T-cell (primary cell): ENCODE measurements around the gene ATRNL1. TPM values are rescaled to one million over a fixed set of nuclear protein-coding genes. Genes with fewer than 3 reads are reported as not detected.

ENCODE experiments used
- ATAC-seq, 4 experiments: fragments of 200-7000 bp in 3 of 4; fragments of 150-1000 bp in 1 of 4; cut with Tn5 transposase; replicated peaks in 1 of 4; 1 replicate in 3 of 4; 2 replicates in 1 of 4; pipeline ENCODE4 v1.10.0; 2021; ENCODE audit warnings: moderate library complexity in 3 of 4, mild to moderate bottlenecking in 2 of 4, moderate number of reproducible peaks in 1 of 4
- CTCF ChIA-PET, 2 donors: fragments of 300-600 bp; sonication (Branson Sonifier 250); formaldehyde crosslinking; loops; one replicate each; lab custom pipeline; 2022; ENCODE audit warnings: antibody characterized with exemption in 2 of 2; lab: Charles Lee
- POLR2A ChIA-PET, 2 donors: fragments of 300-600 bp; sonication (Branson Sonifier 250); formaldehyde crosslinking; loops; one replicate each; lab custom pipeline; 2022; ENCODE audit warnings: antibody characterized with exemption in 2 of 2; lab: Charles Lee
- DNase-seq, 35 experiments: peaks; one replicate each; pipeline versions ENCODE4 v3.0.0 to v3.0.0-alpha.2; 2013 to 2023
- H3K27ac ChIP-seq: one replicate; pipeline ENCODE4 v1.5.1; 2013; ENCODE audit warnings: low read length
- H3K27me3 ChIP-seq, 2 experiments: replicated peaks in 1 of 2; 1 replicate in 1 of 2; 2 replicates in 1 of 2; pipeline versions ENCODE4 v1.6.1 to v1.7.0; 2013; ENCODE audit warnings: low read length in 1 of 2, mixed read lengths in 1 of 2; ENCODE audit not compliant: control insufficient read depth in 2 of 2, insufficient read depth in 2 of 2; ENCODE audit errors: extremely low read depth in 1 of 2
- H3K36me3 ChIP-seq, 2 donors: 1 replicate in 1 of 2; 2 replicates in 1 of 2; pipeline versions ENCODE4 v1.6.1 to v1.7.0; 2013; ENCODE audit warnings: low read length in 1 of 2; ENCODE audit not compliant: control insufficient read depth in 2 of 2, insufficient read depth in 1 of 2; ENCODE audit errors: extremely low read depth in 1 of 2
- H3K4me1 ChIP-seq, 2 experiments: 1 replicate in 1 of 2; 2 replicates in 1 of 2; pipeline versions ENCODE4 v1.6.1 to v1.7.0; 2013; ENCODE audit warnings: low read length in 2 of 2, mixed read lengths in 1 of 2; ENCODE audit not compliant: insufficient read depth in 2 of 2, control insufficient read depth in 1 of 2; ENCODE audit errors: extremely low read depth in 1 of 2
- H3K4me3 ChIP-seq, 2 donors: 1 replicate in 1 of 2; 2 replicates in 1 of 2; pipeline versions ENCODE4 v1.5.1 to v1.7.0; 2013; ENCODE audit warnings: mild to moderate bottlenecking in 2 of 2, low read length in 1 of 2, moderate library complexity in 1 of 2; ENCODE audit not compliant: control insufficient read depth in 1 of 2; ENCODE audit errors: extremely low read depth in 1 of 2
- H3K9me3 ChIP-seq: 2 replicates; pipeline ENCODE4 v1.7.0; 2013
- H3K27ac Mint-ChIP-seq, 2 donors: one replicate each; pipeline ENCODE4 v1.8.0; 2020 to 2021; ENCODE audit warnings: mild to moderate bottlenecking in 2 of 2, mixed read lengths in 2 of 2
- H3K27me3 Mint-ChIP-seq, 2 donors: one replicate each; pipeline ENCODE4 v1.8.0; 2021 to 2022; ENCODE audit warnings: mixed read lengths in 2 of 2
- H3K36me3 Mint-ChIP-seq: one replicate; pipeline ENCODE4 v1.8.0; 2021; ENCODE audit warnings: mixed read lengths
- H3K4me1 Mint-ChIP-seq, 3 donors: one replicate each; pipeline ENCODE4 v1.8.0; 2020 to 2022; ENCODE audit warnings: mixed read lengths in 3 of 3, mild to moderate bottlenecking in 1 of 3
- H3K4me3 Mint-ChIP-seq, 3 donors: one replicate each; pipeline ENCODE4 v1.8.0; 2020 to 2022; ENCODE audit warnings: mild to moderate bottlenecking in 3 of 3, mixed read lengths in 3 of 3, moderate library complexity in 3 of 3
- H3K9me3 Mint-ChIP-seq, 3 donors: one replicate each; pipeline ENCODE4 v1.8.0; 2020 to 2022; ENCODE audit warnings: mixed read lengths in 3 of 3
- WGBS: methylation state at CpG from one replicate; pipeline ENCODE4 v1.1.5; 2013; ENCODE audit warnings: missing lambda C conversion rate; ENCODE audit not compliant: insufficient coverage; 5-methylcytosine and 5-hydroxymethylcytosine counted together
- total RNA-seq, 35 experiments: library from RNA in 6 of 35; stranded (reverse) in 6 of 35; fragments of 120-200 nt in 1 of 35; gene quantifications; one replicate each; pipeline versions ENCODE4 v1.2.1 to v1.2.4 and lab custom pipeline; 2013 to 2026

Gene ATRNL1
- total RNA-seq, 5 donors from 2014 or later (not counting 1 experiment from before 2014, with no cell fraction given), result 0.18 to 0.35 (median 0.20) TPM; not detected in 2

DNA sequence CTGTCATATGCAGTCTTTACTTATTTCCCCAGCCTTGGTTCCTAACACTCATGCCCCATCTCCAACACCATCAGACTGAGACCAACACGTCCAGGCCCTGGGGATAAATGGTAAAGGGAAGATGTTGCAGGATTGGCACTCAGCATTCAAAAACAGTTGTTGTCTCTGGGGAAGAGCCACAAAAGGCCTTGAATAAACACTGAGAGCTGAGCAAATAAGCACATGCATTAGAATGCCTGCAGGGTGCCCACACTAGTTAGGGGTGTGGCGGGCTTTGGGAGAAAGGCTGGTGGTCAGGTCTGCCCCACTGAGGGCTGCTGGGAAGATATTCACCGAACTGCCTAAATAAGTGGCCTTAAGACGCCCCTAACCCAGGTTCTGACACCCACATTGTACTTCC lies 788.9 kb downstream of the ATRNL1 start:
- DNase-seq, result no peak

GRCh38 chr10:115883372-115883771 lies 790.2 kb downstream of the ATRNL1 start:
- Histone ChIP-seq H3K27me3 (no peaks in the 10 kb centered on the region), H3K4me1 (no peaks in the 10 kb centered on the region), H3K36me3 (no peaks in the 10 kb centered on the region), H3K9me3 (no peaks in the 10 kb centered on the region), H3K4me3 (no peak overlapping the region), H3K27ac (no peak overlapping the region)
- no peaks in the 10 kb centered on the region for H3K36me3 Mint-ChIP-seq
- no CpG with 5 or more reads among the region's 1 CpG for WGBS
- no peaks in the 10 kb centered on the region for H3K4me1 Mint-ChIP-seq
- no peak overlapping the region for H3K4me3 Mint-ChIP-seq
- POLR2A ChIA-PET, result no interaction called here
- DNase-seq, result no peak
- no peak for ATAC-seq
- H3K27ac Mint-ChIP-seq, result no peak overlapping the region
- peaks cover 2 to 38% (median 21%) of the 10 kb centered on the region in 3 donors for H3K9me3 Mint-ChIP-seq
- CTCF ChIA-PET, result no interaction called here
- H3K27me3 Mint-ChIP-seq, result no peaks in the 10 kb centered on the region

More for the DNA sequence above, 788.9 kb downstream of the ATRNL1 start:
- H3K36me3 Mint-ChIP-seq, result no peaks in the 10 kb centered on the region
- ChIA-PET CTCF (no interaction called here), POLR2A (no interaction called here)
- H3K4me3 Mint-ChIP-seq, result no peak overlapping the region
- H3K27ac Mint-ChIP-seq, result no peak overlapping the region
- Histone ChIP-seq H3K4me1 (no peaks in the 10 kb centered on the region), H3K9me3 (no peaks in the 10 kb centered on the region), H3K27me3 (no peaks in the 10 kb centered on the region), H3K27ac (no peak overlapping the region), H3K36me3 (no peaks in the 10 kb centered on the region), H3K4me3 (no peak overlapping the region)
- peaks cover 2 to 31% (median 12%) of the 10 kb centered on the region in 3 donors for H3K9me3 Mint-ChIP-seq
- no peak for ATAC-seq
- 68% methylated on average over 2 of the region's 4 CpGs for WGBS
- H3K4me1 Mint-ChIP-seq, result no peaks in the 10 kb centered on the region
- H3K27me3 Mint-ChIP-seq, result no peaks in the 10 kb centered on the region

DNA sequence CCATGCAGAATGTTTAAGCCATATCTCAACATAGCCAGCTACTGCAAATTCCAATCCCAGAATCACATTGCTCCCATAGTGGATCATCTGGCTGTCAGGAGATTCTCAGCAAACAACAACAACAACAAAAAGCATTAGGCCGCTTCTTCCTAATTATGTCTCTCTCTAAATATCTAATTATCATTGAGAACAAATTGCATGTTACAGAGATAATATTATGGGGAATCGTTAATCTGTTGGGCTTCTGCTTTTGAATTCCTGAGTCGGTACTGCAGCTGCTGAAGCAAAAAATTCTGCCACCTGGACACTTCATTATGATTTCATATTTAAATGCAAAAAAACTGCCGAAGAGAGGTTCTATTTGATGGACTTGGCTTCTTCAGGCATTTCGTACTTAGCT lies 791.2 kb downstream of the ATRNL1 start:
- Mint-ChIP-seq H3K27me3 (no peaks in the 10 kb centered on the region), H3K9me3 (peaks cover 0 to 39% (median 25%) of the 10 kb centered on the region in 3 donors), H3K4me3 (no peak overlapping the region), H3K4me1 (no peaks in the 10 kb centered on the region), H3K27ac (no peak overlapping the region), H3K36me3 (no peaks in the 10 kb centered on the region)
- DNase-seq, result no peak
- Histone ChIP-seq H3K36me3 (no peaks in the 10 kb centered on the region), H3K27ac (no peak overlapping the region), H3K9me3 (no peaks in the 10 kb centered on the region), H3K4me1 (no peaks in the 10 kb centered on the region), H3K4me3 (no peak overlapping the region), H3K27me3 (no peaks in the 10 kb centered on the region)
- ChIA-PET CTCF (no interaction called here), POLR2A (no interaction called here)
- no CpG with 5 or more reads among the region's 5 CpGs for WGBS
- ATAC-seq, result no peak

DNA sequence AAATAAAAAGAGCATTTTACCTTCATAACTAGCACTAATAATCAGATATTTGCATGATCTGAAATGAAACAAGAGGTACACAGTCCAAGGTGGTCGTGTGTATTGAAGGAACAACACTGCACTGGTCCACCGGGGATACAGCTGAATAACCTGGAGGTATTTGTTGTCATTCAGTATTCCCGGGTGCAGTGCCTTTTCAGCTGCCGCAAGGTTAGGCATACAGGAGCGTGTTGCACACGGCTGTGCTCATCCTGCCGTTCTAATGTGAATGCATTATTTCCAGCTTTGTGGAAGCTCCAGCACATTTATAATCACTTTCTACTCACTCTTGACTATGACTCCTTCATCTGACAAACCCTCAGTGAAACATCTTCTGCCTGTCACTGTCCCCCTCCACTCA lies 802.0 kb downstream of the ATRNL1 start:
- ChIA-PET POLR2A (no interaction called here), CTCF (no interaction called here)
- no peaks in the 10 kb centered on the region for H3K36me3 ChIP-seq
- H3K4me1 ChIP-seq, result no peaks in the 10 kb centered on the region
- peaks cover 0 to 8% (median 4%) of the 10 kb centered on the region in 3 donors for H3K9me3 Mint-ChIP-seq
- no peaks in the 10 kb centered on the region for H3K27me3 ChIP-seq
- H3K27ac Mint-ChIP-seq, result no peak overlapping the region
- H3K36me3 Mint-ChIP-seq, result no peaks in the 10 kb centered on the region
- H3K27ac ChIP-seq, result no peak overlapping the region
- no peaks in the 10 kb centered on the region for H3K27me3 Mint-ChIP-seq
- no peak for ATAC-seq
- H3K4me3 Mint-ChIP-seq, result no peak overlapping the region
- no peaks in the 10 kb centered on the region for H3K4me1 Mint-ChIP-seq
- DNase-seq, result no peak
- no peak overlapping the region for H3K4me3 ChIP-seq
- 79% methylated on average over 7 of the region's 7 CpGs for WGBS
- H3K9me3 ChIP-seq, result no peaks in the 10 kb centered on the region

DNA sequence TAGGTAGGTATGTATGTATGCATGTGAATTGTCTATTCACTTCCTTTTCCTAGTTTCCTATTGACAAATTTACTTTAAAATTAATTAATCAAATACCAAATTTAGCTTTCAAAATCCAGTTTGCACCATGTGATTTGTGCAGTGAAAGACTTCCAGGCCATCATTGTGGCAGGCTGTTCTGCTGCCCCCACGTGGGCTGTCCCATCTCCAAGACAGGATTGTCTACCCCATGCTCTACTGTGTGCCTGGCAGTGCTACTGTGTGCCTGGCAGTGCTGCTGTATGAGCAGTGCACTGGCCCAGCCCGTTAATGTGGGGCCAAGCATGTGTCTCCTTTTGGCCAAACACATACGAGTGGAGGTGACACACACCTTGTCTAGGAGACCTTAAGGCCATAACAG lies 805.1 kb downstream of the ATRNL1 start:
- Mint-ChIP-seq H3K4me3 (no peak overlapping the region), H3K27me3 (no peaks in the 10 kb centered on the region), H3K9me3 (peaks cover 2 to 4% (median 4%) of the 10 kb centered on the region in 3 donors), H3K4me1 (no peaks in the 10 kb centered on the region), H3K36me3 (no peaks in the 10 kb centered on the region), H3K27ac (no peak overlapping the region)
- ATAC-seq (no peak), DNase-seq (no peak)
- no peaks in the 10 kb centered on the region for H3K9me3 ChIP-seq
- H3K27ac ChIP-seq, result no peak overlapping the region
- CTCF ChIA-PET, result no interaction called here
- H3K36me3 ChIP-seq, result no peaks in the 10 kb centered on the region
- no peak overlapping the region for H3K4me3 ChIP-seq
- POLR2A ChIA-PET, result no interaction called here
- no peaks in the 10 kb centered on the region for H3K27me3 ChIP-seq
- no peaks in the 10 kb centered on the region for H3K4me1 ChIP-seq
- WGBS, result 71% methylated on average over 3 of the region's 3 CpGs

- Mint-ChIP-seq H3K27me3 (no peaks in the 10 kb centered on the region), H3K4me1 (no peaks in the 10 kb centered on the region), H3K27ac (no peak overlapping the region), H3K36me3 (no peaks in the 10 kb centered on the region), H3K9me3 (peaks cover 0 to 2% (median under 1%) of the 10 kb centered on the region in 3 donors), H3K4me3 (no peak overlapping the region)
- no peak overlapping the region for H3K4me3 ChIP-seq
- H3K4me1 ChIP-seq, result no peaks in the 10 kb centered on the region
- CTCF ChIA-PET, result no interaction called here
- H3K27ac ChIP-seq, result no peak overlapping the region
- DNase-seq, result no peak
- no peaks in the 10 kb centered on the region for H3K27me3 ChIP-seq
- no peaks in the 10 kb centered on the region for H3K9me3 ChIP-seq
- no peak for ATAC-seq
- 80% methylated on average over 2 of the region's 5 CpGs for WGBS
- no peaks in the 10 kb centered on the region for H3K36me3 ChIP-seq
- POLR2A ChIA-PET, result no interaction called here
These were observed 809.4 kb downstream of the ATRNL1 start for GRCh38 chr10:115902596-115902995.

DNA sequence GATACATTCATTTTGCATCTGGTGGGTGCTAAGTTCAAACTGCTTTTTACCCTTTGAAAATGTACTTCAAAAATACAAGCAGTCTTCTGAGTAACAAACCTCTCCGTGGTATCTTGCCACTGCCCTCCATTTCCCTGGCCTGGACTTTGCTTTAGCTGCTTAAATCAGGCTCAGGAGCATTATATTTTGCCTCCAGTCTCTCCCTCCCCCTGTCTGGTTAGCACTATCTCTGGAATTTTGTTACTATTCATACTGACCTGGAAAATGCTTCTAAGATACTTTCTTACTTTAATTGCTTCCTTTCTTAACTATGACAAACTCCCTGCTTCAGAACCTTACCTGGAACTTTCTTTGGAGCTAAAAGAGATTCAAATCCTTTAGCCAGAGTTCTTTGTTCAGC lies 810.0 kb downstream of the ATRNL1 start:
- Mint-ChIP-seq H3K36me3 (no peaks in the 10 kb centered on the region), H3K9me3 (peaks cover 0 to 2% (median 0%) of the 10 kb centered on the region in 3 donors), H3K27me3 (no peaks in the 10 kb centered on the region), H3K27ac (no peak overlapping the region), H3K4me3 (no peak overlapping the region), H3K4me1 (no peaks in the 10 kb centered on the region)
- no peaks in the 10 kb centered on the region for H3K9me3 ChIP-seq
- H3K36me3 ChIP-seq, result no peaks in the 10 kb centered on the region
- no peaks in the 10 kb centered on the region for H3K27me3 ChIP-seq
- CTCF ChIA-PET, result no interaction called here
- ATAC-seq (no peak), DNase-seq (no peak)
- 70% methylated on average over 1 of the region's 1 CpG for WGBS
- POLR2A ChIA-PET, result interaction anchor here in 1 of 2 donors (0.5 kb wide), 1 partner anchor 121 kb away, joined by 3 read pairs; no protein-coding TSS in a partner anchor
- no peaks in the 10 kb centered on the region for H3K4me1 ChIP-seq
- no peak overlapping the region for H3K27ac ChIP-seq
- H3K4me3 ChIP-seq, result no peak overlapping the region
